HG02973 (cell line): ENCODE data around the gene GFOD1.

Experiments
- ATAC-seq: cut with Tn5 transposase; IDR thresholded peaks from one replicate; pipeline ENCODE4 v1.9.1; 2021; ENCODE audit warnings: moderate library complexity; ENCODE audit not compliant: unreplicated experiment

GFOD1 gene

DNA sequence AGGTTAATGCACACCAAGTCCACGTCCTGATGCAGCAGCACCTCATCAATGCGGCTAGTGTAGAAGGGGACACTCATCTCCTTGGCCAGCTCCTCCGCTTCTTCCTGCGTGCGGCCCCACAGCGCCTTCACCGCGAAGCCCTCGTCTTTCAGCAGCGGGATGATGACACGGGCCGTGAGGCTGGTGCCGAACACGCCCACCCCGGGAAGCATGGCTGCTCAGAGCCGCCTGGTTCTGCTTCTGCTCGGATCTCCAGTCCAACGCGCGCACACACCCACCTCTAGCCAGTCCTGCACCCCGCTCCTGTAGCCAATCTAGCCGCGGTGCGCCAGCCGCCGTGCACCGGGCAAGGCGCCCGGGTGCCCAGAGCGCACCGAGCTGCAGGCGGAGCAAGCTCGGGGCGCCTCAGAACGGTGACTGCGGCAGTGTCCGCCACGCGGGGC, 700 bp downstream of the GFOD1 start:
- peak; percentile 30 for ATAC-seq

DNA sequence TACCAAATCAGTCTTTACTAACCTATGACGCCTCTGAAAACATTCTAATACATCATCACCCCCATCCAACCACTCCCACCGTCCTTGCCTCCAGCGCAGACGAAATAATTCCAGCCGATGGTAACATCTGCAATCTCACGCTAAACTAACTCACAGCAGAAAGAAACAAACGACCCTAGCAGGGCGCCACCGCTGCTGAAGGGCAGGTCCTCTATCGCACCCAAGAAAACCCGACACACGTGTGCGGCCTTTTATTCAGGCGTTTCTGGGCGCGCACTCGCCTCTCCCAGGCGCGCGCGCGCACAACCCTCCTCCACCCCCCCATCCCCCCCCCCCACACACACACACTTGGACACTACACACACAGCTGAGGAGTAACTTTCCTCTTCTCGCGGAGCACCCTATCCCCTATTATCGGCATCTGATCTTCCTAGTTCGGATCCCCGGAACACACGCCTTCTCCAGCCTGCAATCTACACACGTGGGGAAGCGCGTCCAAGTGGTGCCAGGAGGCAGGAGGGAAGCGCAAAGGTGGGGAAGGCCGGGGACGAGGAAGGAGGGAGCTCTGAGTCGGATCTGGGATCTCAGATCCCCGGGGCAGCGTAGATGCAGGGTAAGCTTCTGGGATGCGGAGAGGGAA, 1.4 kb downstream of the GFOD1 start:
- ATAC-seq = no peak

DNA sequence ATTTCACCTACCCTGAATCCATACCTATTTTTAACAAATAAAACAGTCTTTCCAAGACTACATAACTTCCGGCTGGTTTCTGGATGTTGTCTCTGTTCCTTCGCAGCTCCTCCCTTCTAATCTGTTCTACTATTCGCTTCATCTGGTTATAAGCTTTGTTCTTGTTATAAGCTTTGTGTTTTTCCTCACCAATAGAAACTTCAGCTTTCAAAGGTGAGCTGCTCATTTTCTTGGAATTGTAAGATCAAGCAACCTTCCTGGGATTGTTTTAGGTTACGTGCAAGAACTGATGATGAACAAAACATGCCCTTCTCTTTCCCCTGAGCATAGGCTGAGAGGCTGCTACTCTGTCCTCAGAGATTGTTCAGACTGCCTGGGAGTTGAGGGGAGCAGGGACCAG, 2.1 kb downstream of the GFOD1 start:
- no peak for ATAC-seq

DNA sequence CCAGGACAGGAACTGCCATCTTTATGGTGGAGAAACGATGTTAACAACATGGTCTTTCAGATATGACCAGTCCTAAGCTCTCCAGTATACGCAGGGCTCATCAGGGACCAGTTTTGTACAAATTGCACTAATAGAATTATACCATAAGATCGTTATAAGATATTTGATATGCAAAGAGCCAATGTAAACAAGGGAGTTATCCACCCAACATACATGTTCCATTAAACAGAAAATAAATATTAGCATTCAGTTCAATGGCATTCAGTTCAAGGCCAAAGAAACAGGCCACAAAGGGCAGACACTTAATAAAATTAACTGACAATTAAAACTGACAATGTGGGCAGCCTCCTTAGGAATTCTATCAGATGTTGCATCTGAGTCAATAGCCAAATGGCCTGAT, 2.6 kb downstream of the GFOD1 start:
- ATAC-seq = no peak

DNA sequence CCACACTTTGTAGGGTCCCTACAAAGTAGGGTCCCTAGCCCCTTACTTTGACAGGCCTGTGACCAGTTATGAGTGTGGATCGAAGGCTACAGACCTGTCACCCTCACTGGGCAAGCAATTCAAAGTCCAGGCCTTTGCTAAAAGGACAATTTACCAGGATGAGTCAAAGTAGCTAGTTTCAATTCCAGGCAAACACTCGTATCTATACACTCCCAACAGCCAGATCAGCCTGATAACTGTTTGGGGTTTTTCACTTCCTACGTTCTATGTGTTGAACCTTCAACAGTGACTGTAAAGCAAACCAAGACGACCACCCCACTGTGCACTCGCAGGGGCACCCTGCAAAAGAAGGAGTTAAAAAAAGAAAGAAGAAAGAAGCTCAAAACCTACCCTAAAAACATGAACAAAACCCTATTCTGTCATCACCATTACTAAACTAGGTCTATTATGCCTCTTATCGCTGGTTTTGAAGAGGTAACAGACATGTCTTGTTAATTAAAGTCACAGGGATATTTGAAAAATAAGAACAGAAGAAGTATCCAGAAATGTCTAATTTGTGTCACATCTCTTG, 3.2 kb downstream of the GFOD1 start:
- ATAC-seq = no peak

DNA sequence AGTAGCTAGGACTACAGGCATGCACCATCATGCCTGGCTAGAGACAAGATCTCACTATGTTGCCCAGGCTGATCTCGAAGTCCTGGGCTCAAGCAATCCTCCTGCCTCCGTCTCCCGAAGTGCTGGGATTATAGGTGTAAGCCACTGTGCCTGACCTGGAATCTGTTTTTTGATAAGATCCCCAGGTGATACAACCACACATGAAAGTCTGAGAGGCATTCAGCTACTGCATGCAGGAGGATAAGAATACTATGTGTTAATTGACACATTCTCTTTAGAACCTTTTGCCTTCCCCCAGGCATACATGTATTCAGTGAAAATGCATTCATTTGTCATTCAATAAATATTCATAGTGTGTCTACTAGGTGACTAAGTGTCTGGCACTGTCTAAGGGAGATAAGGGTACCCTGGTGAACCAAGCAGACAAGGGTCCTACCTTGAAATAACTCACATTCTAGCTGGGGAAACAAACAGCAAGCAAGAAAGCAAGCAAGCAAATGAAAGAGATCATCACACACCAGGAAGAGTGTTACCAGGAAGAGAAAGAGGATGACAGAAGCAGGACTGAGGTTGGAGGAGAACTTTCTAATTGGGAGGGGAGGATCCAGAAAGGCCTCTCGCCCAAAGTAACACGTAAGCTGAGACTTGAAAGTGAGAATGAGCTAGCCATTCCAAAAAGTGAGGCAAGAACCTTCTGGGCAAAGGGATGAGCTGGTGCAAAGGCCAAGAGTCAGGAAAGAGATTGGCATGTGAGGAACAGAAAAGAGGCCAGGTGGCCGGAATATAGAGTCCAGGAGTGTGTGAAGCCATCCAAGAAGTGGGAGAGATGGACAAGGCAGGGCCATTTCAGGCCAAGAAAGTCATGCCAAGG, 6.5 kb downstream of the GFOD1 start:
- no peak for ATAC-seq

DNA sequence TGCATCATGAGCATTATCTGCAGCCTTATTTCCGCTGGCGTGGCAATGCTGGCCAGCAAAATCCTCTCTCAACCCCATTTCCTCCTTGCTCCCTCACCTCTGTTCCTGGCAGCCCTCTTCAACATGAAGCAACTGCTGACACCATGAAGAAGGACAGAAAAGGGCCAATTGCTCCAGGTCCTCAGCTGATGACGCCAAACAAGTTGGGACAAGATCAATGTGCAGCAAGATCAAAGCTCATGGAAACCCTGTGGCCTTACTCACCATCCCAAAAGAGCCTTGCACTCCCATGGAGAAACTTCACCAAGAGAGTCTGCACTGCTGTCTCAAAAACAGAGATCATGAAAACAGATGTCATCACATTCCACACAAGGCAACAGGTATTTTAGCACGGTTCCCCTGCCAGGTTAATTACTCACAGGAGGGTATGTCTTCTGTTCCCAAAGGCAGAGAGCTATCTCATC, 7.4 kb downstream of the GFOD1 start:
- no peak for ATAC-seq

DNA sequence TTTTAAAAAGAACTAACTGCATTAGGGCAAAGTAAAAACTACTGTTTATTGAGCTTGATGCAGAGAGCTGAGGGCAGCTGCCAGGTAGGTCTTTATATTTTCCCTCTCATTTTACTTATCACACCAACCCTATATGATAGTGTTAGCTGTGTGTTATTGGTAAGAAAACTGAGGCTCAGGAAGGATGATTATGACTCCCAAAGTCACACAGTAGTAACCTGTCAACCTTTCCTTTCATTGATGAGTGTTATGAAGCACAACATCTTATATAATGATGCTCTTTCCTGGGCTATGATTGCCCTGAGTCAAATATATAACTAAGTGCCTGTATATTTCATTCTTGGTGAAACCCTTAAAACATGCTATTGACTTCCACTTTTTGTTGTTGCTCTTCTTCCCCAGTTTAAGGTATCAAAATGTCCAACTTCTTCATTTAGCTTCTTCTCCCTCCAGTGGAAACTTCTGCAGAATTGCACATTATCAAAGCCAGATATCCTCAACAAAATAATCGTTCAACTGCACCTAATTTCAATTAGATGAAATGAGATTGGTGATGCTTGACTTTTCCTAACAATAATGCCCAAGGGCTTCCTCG, 8.1 kb downstream of the GFOD1 start:
- no peak for ATAC-seq

DNA sequence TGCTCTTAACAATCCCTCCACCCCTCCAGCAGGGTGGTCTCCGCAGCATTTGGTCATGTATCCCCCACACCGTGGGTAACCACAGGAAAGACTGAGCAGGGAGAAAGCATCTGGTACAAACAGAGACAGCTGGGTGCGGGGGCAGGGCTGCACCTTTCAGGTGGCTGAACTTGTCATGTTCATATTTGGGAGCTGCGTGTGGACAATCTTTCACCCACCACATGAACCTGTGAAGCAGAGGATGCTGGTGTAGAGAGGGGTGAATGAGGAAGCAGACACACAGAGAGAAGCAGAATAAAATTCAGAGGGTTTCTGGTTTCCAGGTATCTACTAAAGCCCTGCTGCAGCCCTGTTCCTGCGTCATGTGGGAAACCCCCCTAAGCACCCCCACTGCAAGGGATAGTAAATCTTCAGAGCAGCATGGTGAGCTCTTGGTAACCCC, 8.9 kb downstream of the GFOD1 start:
- ATAC-seq = peak; percentile 41

DNA sequence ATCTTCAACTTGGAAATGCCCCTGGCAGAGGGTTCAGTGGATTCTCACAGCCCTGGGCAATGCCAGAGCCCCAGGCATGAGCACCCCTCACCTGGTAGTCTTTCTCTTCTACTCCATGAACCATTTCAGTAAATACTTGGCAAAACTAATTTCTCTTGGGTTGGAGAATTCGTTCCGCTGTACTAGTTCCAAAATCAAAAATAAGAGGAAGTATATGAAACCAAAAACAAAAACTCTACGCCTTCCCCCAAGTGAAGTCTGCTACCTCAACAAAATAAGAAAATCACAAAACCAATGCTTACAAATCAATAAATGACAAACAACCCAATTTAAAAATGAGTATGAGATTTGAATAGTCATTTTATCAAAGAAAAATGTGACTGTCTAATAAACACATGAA, 12.6 kb downstream of the GFOD1 start:
- ATAC-seq = no peak

DNA sequence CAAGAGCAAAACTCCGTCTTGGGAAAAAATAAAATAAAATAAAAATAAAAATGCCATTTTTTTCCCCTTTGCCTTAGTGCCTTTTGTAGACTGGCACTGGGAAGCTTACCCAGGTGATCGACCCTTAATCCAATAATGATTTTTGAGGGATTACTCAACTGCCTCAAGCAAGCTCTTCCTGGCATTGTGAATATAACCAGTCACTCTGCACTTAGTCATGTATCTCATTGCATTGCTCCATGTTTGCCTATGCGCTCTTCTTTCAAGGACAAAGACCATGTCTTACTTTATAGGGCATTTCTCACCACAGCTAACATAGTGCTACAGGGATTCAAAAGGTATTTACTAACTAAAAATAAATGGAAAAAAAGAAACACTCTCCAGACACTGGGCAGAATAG, 13.0 kb downstream of the GFOD1 start:
- ATAC-seq = no peak

DNA sequence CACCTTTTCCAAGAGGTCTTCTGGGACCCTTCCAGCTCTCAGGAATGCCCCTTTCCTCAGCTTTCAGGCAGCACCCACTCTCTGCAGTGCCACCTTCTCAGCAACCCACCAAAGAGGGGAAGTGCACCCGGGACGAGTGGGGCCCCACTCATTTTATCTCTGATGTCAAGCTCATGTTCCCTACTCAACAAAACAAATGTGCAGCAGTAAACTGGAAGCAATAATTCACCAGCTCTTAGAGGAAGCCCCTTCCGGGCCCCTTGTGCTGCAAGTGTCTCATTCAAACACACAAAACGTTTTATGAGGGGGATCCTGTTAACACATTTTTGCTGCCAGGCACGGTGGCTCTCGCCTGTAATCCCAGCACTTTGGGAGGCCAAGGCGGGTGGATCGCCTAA, 13.6 kb downstream of the GFOD1 start:
- ATAC-seq = no peak

DNA sequence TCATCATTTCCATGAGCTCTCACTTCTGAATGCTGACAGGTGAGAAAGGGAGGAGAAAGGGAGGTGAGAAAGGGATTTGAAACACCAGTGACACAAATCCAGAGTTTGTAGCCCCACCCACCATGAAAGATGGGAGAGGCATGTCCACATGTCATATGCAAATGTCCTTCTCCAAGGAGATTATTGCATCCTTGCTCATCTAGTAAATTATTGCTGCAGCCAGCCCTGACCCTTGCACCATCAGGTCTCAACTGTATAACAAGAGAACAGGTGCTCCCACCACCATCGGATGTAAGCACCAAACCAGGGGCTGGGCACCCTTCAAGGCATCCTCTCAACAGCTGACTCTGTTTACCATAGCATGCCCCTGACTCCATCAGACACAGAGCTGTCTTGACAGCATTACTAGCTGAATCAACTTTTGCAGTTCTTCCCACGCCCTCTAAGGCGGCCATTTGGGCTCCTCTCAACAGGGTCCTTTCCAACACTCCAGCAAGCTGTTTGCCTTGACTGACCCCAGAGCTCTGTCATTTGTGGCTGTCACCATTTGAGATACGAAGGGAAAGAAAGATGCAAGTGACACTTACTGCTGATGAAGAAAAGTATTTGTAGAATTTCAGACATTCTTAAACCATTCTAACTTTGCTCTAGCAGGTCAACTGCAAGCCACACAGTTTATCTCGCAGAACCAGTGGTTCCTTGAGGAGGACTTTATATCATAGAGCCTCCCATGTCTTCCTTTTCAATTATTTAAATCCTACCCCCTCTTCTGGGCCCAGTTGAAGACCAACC, 14.2 kb downstream of the GFOD1 start:
- no peak for ATAC-seq

DNA sequence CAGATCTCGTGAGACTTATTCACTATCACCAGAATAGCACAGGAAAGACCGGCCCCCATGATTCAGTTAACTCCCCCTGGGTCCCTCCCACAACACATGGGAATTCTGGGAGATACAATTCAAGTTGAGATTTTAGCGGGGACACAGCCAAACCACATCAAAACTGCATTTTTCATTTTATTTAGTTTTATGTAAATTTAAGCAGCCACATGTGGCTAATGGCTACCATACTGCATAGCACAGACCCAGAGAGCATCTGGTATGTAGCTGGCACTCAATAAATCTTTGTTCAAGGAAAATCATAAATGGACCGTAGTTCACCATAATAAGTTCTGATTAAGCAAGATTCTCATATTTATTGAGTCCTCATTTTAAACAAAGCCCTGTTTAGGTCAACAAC, 15.3 kb downstream of the GFOD1 start:
- no peak for ATAC-seq

DNA sequence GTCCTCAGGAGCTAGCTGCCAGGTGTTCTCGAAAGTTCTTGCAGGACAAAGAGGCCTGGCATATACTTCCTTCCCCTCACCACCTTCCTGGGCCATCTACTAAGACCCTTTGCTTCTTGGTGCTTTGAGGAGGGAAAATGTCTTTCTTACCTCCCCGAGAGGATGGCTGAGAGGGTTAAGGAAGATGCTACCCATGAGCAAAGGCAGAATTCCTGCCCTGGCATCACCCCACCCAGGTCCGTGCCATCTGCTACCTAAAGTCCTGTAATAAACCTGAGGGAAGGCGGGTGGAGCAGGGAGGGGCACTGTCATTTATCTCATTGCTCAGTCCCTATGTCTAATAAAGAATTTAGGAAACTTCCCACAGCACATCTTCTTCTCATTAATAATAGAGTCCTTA, 16.2 kb downstream of the GFOD1 start:
- ATAC-seq = no peak

DNA sequence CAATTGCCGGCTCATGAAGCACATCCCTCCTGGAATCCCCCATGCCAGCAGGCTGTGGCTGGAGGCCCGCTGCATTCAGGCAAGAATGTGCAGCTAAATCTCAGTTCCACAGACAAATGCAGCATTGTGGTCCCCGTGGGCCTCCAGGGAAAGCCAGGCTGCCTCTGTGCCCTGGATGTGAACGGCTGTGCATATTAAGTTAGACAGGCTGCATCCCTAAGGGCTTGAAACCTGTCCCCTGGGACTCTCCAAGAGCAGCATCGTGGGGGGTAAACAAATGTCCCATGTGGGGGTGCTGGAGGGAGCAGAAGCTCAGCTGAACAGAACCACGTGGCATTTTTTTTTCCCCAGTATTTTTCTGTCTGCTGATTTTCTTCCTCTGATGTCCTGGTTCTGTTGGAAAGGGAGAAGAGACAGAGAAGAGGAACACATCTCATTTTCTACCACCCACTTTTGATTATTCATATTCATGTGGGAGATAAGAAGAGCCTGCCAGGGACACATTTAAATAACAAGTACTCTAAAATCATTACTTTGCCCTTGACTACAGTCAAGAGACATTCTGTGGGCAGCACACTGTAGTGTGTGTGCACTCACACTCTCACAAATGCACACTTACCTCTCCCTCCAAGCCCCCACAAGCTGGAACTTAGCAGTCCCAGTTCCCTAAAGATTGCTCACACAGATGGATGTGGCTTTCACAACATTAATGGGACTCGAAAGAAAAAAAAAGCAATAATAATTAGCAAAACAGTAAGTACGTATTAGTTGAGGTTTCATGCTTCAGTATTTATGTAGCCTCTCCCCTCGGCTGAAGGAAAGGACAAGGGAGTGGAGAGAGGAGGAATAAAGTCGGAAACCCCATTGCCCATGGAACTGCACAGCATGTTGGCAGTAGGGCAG, 16.9 kb downstream of the GFOD1 start:
- no peak for ATAC-seq

DNA sequence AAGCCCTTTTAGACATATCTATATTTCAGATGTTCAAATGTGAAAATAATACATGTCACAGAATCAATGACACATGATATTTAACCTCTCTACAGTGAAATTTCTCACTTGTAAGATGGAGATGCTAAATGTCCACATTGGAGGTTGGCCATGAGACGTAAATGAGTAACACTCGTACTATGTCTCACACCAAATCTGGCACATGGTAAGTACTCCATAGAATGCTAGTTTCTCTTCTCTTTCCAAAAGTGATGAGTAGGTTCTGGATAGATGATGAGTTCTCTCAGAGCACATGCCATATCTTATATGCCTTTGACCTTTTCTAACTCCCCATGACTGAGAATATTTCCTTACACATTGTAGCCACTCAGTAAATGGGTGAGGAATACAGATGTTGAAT, 17.7 kb downstream of the GFOD1 start:
- ATAC-seq = no peak

DNA sequence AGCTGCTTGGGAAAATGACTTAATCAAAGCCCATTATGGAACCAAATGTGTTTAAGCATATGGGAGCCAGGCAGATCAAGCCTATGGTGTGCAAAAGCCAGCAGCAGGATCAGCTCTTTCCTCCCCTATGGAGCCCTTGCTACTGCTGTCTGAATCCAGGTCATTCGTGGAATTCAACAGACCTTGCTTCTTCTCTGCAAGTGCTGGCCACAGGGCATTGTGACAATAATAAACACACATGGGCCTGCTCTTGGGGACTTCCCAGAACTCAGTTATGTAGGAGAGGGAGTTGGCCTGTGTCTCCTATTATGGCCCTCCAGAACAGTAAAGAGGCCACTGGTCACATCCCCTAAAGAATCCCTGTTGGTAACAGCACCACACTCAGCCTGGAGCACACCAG, 18.6 kb downstream of the GFOD1 start:
- no peak for ATAC-seq

DNA sequence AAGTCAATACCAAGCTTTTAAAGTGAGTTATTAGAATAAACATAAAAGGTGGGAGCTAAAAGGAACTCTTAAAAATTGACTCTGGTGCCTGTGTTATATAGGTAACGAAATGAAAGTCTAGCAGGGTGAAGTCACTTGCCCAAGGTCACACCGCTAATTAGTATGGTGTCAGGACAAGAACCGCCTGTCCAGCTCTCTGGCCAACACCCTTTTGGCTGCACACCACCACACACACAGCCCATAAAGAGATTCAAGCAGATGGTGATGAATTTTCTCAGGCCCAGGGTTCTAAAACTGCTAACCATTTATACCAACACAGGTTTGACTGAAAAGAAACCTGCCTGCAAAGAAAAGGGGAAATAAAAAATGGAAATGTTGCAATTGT, 20.2 kb downstream of the GFOD1 start:
- no peak for ATAC-seq
